ENCODE measurements around the gene ZDHHC1. TPM values are rescaled to one million over a fixed set of nuclear protein-coding genes. Genes with fewer than 3 reads are reported as not detected.

The ZDHHC1 gene
- total RNA-seq, 4 donors from 2014 or later, result 8.0 to 14.2 (median 11.4) TPM

DNA sequence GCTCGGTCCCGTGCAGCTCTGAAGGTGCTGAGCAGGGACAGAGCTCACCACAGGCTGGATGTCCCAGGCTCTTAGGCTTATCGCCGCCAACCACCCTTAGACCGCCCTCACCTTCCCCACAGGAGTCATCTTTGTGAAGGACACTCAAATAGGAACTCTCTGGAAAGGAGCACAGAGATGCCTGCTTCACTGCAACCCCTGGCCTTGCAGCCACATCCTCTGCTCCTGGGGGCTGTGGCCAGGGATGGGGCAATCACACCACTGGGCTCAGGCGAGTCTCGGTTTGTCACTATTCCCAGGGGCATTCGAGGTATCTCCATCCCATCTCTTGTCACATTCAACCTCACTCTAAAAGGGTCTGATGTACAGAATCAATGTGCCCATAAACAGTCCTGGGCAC is 10.9 kb downstream of the ZDHHC1 start:
- no peak for ATAC-seq (ENCODE audit: low FRiP score)

DNA sequence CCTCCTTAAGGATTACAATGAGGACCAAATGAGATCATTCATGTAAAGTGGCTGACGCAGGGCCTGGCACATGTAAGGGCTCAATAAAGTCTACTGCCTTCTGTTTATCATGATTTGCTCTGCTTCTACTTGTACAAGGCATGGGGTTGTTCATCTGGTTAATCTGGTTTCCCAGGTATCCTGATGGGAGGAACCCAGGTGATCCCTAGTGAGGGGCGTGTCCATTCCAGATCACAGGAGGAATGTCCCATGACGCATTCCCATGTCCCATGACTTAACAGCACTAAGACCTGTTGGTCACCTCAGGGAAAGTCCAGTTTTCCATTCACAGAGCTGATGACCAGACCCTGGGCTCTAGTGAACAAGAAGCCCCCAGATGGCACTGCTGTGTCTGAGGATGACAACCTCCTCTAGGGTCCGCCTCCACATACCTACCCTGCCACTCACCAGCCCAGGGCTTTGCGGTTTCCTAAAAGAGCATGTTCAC is 11.5 kb downstream of the ZDHHC1 start:
- DNase-seq (ENCODE audit: low spot score) (no peak), ATAC-seq (ENCODE audit: low FRiP score) (no peak)
- TF ChIP-seq, protein P1, sequence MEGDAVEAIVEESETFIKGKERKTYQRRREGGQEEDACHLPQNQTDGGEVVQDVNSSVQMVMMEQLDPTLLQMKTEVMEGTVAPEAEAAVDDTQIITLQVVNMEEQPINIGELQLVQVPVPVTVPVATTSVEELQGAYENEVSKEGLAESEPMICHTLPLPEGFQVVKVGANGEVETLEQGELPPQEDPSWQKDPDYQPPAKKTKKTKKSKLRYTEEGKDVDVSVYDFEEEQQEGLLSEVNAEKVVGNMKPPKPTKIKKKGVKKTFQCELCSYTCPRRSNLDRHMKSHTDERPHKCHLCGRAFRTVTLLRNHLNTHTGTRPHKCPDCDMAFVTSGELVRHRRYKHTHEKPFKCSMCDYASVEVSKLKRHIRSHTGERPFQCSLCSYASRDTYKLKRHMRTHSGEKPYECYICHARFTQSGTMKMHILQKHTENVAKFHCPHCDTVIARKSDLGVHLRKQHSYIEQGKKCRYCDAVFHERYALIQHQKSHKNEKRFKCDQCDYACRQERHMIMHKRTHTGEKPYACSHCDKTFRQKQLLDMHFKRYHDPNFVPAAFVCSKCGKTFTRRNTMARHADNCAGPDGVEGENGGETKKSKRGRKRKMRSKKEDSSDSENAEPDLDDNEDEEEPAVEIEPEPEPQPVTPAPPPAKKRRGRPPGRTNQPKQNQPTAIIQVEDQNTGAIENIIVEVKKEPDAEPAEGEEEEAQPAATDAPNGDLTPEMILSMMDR (IDR thresholded peaks at IDR 0.05), result no peak

More for the DNA sequence above, 10.9 kb downstream of the ZDHHC1 start:
- no peak for DNase-seq (ENCODE audit: low spot score)
- TF ChIP-seq, protein P1 (IDR thresholded peaks at IDR 0.05), result no peak

DNA sequence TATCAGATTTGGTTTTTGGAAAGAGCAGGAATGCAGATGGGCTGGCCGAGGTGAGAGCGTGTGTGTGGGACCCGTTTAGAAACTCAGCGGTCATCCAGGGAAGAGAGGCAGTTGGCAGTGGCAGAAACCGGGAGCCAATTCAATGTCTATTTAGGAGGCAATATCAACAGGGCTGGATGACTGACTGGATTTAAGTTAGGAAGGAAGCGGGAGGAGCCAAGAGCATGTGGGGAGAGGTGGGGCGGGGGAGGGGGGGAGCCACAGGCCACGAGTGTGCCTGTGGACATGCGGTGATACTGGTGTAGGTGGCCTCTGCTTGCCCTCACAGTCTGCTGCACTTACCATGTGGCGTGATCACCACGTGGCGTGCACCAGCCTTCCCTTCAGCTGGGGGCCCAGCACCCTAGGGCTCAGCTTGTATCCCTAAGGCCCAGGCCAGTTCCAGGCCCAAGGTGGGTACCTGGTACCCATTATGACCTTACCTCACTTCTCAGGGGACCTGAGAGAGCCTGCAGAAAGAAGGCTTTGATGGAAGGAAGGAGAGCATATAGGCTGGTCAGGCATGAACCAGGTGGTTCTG is 12.2 kb downstream of the ZDHHC1 start:
- ATAC-seq (ENCODE audit: low FRiP score), result no peak
- DNase-seq (ENCODE audit: low spot score), result no peak
- TF ChIP-seq, protein P1 (IDR thresholded peaks at IDR 0.05), result no peak

DNA sequence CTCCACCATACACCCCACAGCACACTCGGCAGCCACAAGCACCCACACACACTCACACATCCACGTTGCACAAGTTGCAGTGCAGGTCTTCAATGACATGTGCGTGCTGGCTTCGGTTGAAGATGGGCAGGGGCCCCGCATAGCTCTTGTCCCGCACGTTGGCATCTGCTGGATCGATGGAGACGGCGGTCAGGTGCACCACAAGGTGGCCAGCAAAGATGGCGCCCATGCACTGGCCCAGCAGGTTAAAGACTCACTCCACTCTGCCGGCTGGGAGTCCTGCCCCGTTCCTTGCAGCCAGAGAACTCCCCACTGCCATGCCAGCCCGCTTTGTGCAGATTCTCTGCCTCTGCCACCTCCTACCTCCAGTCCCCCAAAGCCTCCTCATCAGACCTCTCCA is 15.4 kb downstream of the ZDHHC1 start:
- DNase-seq (ENCODE audit: low spot score) (no peak), ATAC-seq (ENCODE audit: low FRiP score) (no peak)
- TF ChIP-seq, protein P1 (IDR thresholded peaks at IDR 0.05), result no peak

DNA sequence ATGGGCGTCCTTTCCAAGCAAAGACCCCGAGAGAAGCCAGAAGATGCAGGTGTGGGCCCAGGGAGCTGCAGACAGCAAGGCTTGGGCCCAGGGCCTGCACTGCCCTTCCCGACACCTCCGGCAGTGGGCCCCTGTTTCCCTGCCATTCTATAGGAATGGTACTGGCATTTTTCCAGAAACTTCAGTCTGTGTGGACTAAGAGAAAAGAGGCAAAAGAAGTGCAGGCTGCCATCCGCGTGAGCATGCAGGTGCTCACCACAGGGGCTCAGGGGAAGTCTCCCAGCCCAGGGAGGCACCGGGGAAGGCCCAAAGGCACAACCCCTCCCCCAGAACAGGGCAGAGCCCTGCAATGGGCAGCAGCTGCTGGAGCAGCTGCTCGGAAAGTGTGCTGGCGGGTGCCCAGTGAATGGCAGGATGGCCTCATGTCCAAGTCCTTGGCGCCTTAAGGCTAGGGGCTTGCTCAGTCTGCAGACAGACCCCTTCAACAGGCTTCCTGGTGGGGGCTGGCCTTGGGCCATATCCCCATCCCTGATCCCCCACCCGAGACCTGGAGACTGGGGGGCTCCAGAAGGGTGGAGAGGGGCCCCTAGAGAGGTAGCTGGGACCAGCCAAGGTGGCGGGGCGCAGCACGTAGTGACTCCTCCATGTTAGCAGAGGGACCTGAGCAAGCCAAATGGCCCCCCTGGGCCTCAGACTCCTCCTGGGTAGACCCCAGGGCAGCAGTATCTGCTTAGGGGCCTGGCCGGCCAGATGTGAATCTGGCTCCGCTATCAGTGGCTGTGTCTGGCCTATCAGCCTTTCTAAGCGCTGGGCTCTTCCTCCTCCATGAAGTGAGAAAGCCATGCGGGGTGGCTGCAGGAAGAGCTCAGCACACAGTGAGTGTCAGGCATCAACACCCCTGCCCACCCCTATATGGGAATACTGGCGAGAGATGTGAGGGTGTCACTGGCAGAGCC is 16.2 kb downstream of the ZDHHC1 start:
- ATAC-seq (ENCODE audit: low FRiP score) (no peak), DNase-seq (ENCODE audit: low spot score) (no peak)
- TF ChIP-seq, protein P1 (IDR thresholded peaks at IDR 0.05), result no peak

DNA sequence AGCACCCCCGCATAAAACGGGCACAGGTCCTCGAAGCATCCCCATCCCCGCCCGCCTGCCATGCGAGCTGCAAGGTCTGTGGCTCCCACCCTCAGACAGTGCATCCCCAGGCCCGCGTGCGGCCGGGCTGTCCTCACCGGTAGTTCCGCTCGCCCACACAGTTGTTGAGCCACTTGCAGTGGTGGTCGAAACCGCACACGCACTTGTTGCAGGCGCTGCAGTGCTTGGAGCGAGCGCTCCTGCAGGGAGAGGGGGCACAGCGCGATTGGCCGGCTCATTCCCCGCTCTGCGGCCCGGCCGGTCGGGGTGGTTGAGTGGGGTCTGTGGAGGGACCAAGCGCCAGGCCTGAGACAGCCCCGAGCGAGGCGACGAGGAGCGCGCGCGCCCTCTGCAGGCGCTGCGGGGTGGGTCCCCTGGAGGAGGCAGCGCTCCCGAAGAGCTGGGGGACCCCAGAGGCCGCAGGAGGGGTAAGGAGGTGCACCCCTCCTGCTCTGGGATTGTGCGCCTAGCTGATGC is 17.0 kb downstream of the ZDHHC1 start:
- DNase-seq (ENCODE audit: low spot score), result no peak
- TF ChIP-seq, protein P1 (IDR thresholded peaks at IDR 0.05), result no peak
- ATAC-seq (ENCODE audit: low FRiP score), result no peak

Measured in omental fat pad (tissue), 4 donors.